H1 (cell line): ENCODE results near the gene AMPH. TPM values are rescaled to one million over a fixed set of nuclear protein-coding genes. Genes with fewer than 3 reads are reported as not detected.

Experiments used
- CEBPB ChIP-seq: IDR thresholded peaks from 2 replicates; pipeline ENCODE4 v1.6.1; 2012; ENCODE audit warnings: low read depth, low read length
- EGR1 ChIP-seq: IDR thresholded peaks from 2 replicates; pipeline ENCODE4 v1.6.1; 2011; ENCODE audit warnings: low read depth, low read length, borderline replicate concordance
- RNF2 ChIP-seq: fragments of 200-900, 300-1000 bp; sonication (generic); IDR thresholded peaks from 2 replicates; pipeline ENCODE4 v1.7.1; 2016; ENCODE audit warnings: borderline replicate concordance, low read depth, mild to moderate bottlenecking, antibody characterized with exemption, low read length; ENCODE audit not compliant: poor library complexity, severe bottlenecking; ENCODE audit errors: missing control alignments
- polyA plus RNA-seq, 7 experiments: library from polyadenylated mRNA; depleted of rRNA in 3 of 7; stranded (reverse) in 5 of 7; unstranded in 2 of 7; fragments of >200 nt in 5 of 7; fragments of 200-250 nt in 2 of 7; gene quantifications; 1 replicate in 5 of 7; 2 replicates in 1 of 7; 4 replicates in 1 of 7; pipeline versions ENCODE4 v1.2.1 to v1.2.3, GENCODE V29; 2011 to 2013; ENCODE audit warnings: missing spikeins in 2 of 7, mixed read lengths in 2 of 7
- total RNA-seq: library from RNA; stranded (reverse); fragmentation: NEBNext Ultra II Directional; extraction: Animal tissue kit (Norgen Biotek cat#: 25700); gene quantifications from 2 replicates; pipeline ENCODE4 v1.2.1, GENCODE V29; 2021
- TF ChIP-seq, protein P1 (sequence below): IDR thresholded peaks from 2 replicates; pipeline ENCODE4 v1.6.1; 2012; ENCODE audit warnings: low read length, inconsistent platforms
- TF ChIP-seq, protein P2 (sequence below), 3 experiments: IDR thresholded peaks; 1 replicate in 2 of 3; 2 replicates in 1 of 3; pipeline versions ENCODE4 v1.5.1 to v1.6.1; 2011; ENCODE audit warnings: low read length in 3 of 3, mild to moderate bottlenecking in 3 of 3, inconsistent platforms in 2 of 3, low read depth in 1 of 3, moderate library complexity in 1 of 3; ENCODE audit not compliant: insufficient read depth in 1 of 3; ENCODE audit errors: control extremely low read depth in 1 of 3
- TF ChIP-seq, protein P3 (sequence below): IDR thresholded peaks from 2 replicates; pipeline ENCODE4 v1.6.1; 2012; ENCODE audit warnings: inconsistent platforms

AMPH gene
- total and polyA plus RNA-seq, 2 of the 8 experiments (the other 6 are each of a cell fraction or from before 2014, with no cell fraction given), result 7.3 to 12.2 TPM

GRCh38 chr7:38615665-38616064 is 15.5 kb downstream of the AMPH start (continued):
- TF ChIP-seq, protein P1, sequence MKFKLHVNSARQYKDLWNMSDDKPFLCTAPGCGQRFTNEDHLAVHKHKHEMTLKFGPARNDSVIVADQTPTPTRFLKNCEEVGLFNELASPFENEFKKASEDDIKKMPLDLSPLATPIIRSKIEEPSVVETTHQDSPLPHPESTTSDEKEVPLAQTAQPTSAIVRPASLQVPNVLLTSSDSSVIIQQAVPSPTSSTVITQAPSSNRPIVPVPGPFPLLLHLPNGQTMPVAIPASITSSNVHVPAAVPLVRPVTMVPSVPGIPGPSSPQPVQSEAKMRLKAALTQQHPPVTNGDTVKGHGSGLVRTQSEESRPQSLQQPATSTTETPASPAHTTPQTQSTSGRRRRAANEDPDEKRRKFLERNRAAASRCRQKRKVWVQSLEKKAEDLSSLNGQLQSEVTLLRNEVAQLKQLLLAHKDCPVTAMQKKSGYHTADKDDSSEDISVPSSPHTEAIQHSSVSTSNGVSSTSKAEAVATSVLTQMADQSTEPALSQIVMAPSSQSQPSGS, result no peak
- TF ChIP-seq, protein P2, sequence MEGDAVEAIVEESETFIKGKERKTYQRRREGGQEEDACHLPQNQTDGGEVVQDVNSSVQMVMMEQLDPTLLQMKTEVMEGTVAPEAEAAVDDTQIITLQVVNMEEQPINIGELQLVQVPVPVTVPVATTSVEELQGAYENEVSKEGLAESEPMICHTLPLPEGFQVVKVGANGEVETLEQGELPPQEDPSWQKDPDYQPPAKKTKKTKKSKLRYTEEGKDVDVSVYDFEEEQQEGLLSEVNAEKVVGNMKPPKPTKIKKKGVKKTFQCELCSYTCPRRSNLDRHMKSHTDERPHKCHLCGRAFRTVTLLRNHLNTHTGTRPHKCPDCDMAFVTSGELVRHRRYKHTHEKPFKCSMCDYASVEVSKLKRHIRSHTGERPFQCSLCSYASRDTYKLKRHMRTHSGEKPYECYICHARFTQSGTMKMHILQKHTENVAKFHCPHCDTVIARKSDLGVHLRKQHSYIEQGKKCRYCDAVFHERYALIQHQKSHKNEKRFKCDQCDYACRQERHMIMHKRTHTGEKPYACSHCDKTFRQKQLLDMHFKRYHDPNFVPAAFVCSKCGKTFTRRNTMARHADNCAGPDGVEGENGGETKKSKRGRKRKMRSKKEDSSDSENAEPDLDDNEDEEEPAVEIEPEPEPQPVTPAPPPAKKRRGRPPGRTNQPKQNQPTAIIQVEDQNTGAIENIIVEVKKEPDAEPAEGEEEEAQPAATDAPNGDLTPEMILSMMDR (IDR thresholded peaks at IDR 0.05; ENCODE audit: control extremely low read depth in 1 of 3, insufficient read depth in 1 of 3, low read depth in 1 of 3, low read length in 3 of 3), result no peak
- TF ChIP-seq, protein P3, sequence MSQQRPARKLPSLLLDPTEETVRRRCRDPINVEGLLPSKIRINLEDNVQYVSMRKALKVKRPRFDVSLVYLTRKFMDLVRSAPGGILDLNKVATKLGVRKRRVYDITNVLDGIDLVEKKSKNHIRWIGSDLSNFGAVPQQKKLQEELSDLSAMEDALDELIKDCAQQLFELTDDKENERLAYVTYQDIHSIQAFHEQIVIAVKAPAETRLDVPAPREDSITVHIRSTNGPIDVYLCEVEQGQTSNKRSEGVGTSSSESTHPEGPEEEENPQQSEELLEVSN, result no peak
- TF ChIP-seq RNF2 (no peak), EGR1 (no peak), CEBPB (no peak)
